Measurements from ENCODE around the gene THBS2.

THBS2 gene

GRCh38 chr6:169232507-169232931, 21.1 kb downstream of the THBS2 start:
- DNase-seq (ENCODE audit: insufficient read length, low spot score) = no peak
- FAIRE-seq = no peak
- TF ChIP-seq CTCF (IDR thresholded peaks at IDR 0.05; ENCODE audit: insufficient read depth, missing control alignments) = no peak

GRCh38 chr6:169231790-169232506, 21.7 kb downstream of the THBS2 start:
- DNase-seq (ENCODE audit: insufficient read length, low spot score) (no peak), FAIRE-seq (no peak)
- TF ChIP-seq CTCF (IDR thresholded peaks at IDR 0.05; ENCODE audit: insufficient read depth, missing control alignments) = no peak

- TF ChIP-seq CTCF (IDR thresholded peaks at IDR 0.05; ENCODE audit: insufficient read depth, missing control alignments) = no peak
- DNase-seq (ENCODE audit: insufficient read length, low spot score) (no peak), FAIRE-seq (no peak)
Measured at GRCh38 chr6:169230946-169231789, 22.5 kb downstream of the THBS2 start.

- DNase-seq (ENCODE audit: insufficient read length, low spot score) (no peak), FAIRE-seq (no peak)
- no peak for TF ChIP-seq CTCF (IDR thresholded peaks at IDR 0.05; ENCODE audit: insufficient read depth, missing control alignments)
Measured at GRCh38 chr6:169230322-169230665, 23.4 kb downstream of the THBS2 start.

GRCh38 chr6:169229615-169230321, 23.9 kb downstream of the THBS2 start:
- TF ChIP-seq CTCF (IDR thresholded peaks at IDR 0.05; ENCODE audit: insufficient read depth, missing control alignments) = no peak
- FAIRE-seq (no peak), DNase-seq (ENCODE audit: insufficient read length, low spot score) (no peak)

- DNase-seq (ENCODE audit: insufficient read length, low spot score) = no peak
- FAIRE-seq = no peak
- no peak for TF ChIP-seq CTCF (IDR thresholded peaks at IDR 0.05; ENCODE audit: insufficient read depth, missing control alignments)
Measured at GRCh38 chr6:169227116-169227515, 26.5 kb downstream of the THBS2 start.

Data from D721Med (cell line).